OCI-LY7 (cell line): Measurements from ENCODE around the gene FAM89B. TPM values are rescaled to one million over a fixed set of nuclear protein-coding genes. Genes with fewer than 3 reads are reported as not detected.

Experiments
- BruUV-seq: library from RNA; stranded (reverse); fragments of 400-500 nt; replicated peaks from 2 replicates; lab custom pipeline; 2021; lab: Mats Ljungman, UMichigan
- CTCF ChIA-PET: fragments of 300-600 bp; sonication (Branson Sonifier 250); formaldehyde crosslinking; loops from one replicate; lab custom pipeline; 2022; ENCODE audit warnings: antibody characterized with exemption; ENCODE audit not compliant: unreplicated experiment; lab: Charles Lee
- POLR2A ChIA-PET: fragments of 300-600 bp; sonication (Branson Sonifier 250); formaldehyde crosslinking; loops from one replicate; lab custom pipeline; 2022; ENCODE audit warnings: antibody characterized with exemption; lab: Charles Lee
- DNase-seq: peaks from one replicate; pipeline ENCODE4 v3.0.0-alpha.2; 2015; ENCODE audit warnings: low spot score
- H2AFZ ChIP-seq: fragments of 200-600 bp; sonication (generic), shearing (Covaris generic); 2 replicates; pipeline ENCODE4 v1.6.1; 2014; ENCODE audit warnings: mild to moderate bottlenecking, antibody characterized with exemption, low read length, moderate library complexity
- H3K27ac ChIP-seq: fragments of 200-600 bp; sonication (generic); 2 replicates; pipeline ENCODE4 v1.5.1; 2014; ENCODE audit warnings: mixed run types, low read depth, mild to moderate bottlenecking, moderate library complexity, low read length, inconsistent platforms; ENCODE audit not compliant: poor library complexity, severe bottlenecking
- H3K36me3 ChIP-seq: fragments of 200-600 bp; sonication (generic); 2 replicates; pipeline ENCODE4 v1.6.1; 2014; ENCODE audit warnings: mild to moderate bottlenecking, antibody characterized with exemption, low read length, moderate library complexity, mixed read lengths; ENCODE audit not compliant: insufficient read depth
- H3K4me1 ChIP-seq: fragments of 200-600 bp; sonication (generic); 2 replicates; pipeline ENCODE4 v1.5.1; 2014; ENCODE audit warnings: mild to moderate bottlenecking, low read length; ENCODE audit not compliant: insufficient read depth, poor library complexity, severe bottlenecking
- H3K4me2 ChIP-seq: fragments of 200-600 bp; sonication (generic); 2 replicates; pipeline ENCODE4 v1.6.1; 2014; ENCODE audit warnings: mild to moderate bottlenecking, low read length
- H3K4me3 ChIP-seq: fragments of 200-600 bp; sonication (generic); 2 replicates; pipeline ENCODE4 v1.5.1; 2014; ENCODE audit warnings: mild to moderate bottlenecking, low read depth, low read length; ENCODE audit not compliant: poor library complexity, severe bottlenecking
- H3K79me2 ChIP-seq: fragments of 200-600 bp; sonication (generic); 2 replicates; pipeline ENCODE4 v1.6.1; 2016; ENCODE audit warnings: low read depth, mild to moderate bottlenecking, low read length, moderate library complexity, mixed read lengths; ENCODE audit not compliant: insufficient read depth
- H3K9me2 ChIP-seq: fragments of 200-600 bp; sonication (generic); 2 replicates; pipeline ENCODE4 v1.6.1; 2016; ENCODE audit warnings: mild to moderate bottlenecking, low read length, mixed read lengths; ENCODE audit not compliant: insufficient read depth
- H3K9me3 ChIP-seq: fragments of 200-600 bp; sonication (generic); 2 replicates; pipeline ENCODE4 v1.6.1; 2014; ENCODE audit warnings: mild to moderate bottlenecking, mixed run types, low read length, mixed read lengths
- H4K20me1 ChIP-seq: fragments of 200-600 bp; sonication (generic); 2 replicates; pipeline ENCODE4 v1.6.1; 2014; ENCODE audit warnings: mild to moderate bottlenecking, antibody characterized with exemption, low read length, moderate library complexity, mixed read lengths; ENCODE audit not compliant: insufficient read depth
- EZH2phosphoT487 ChIP-seq: fragments of 200-600 bp; sonication (generic); IDR thresholded peaks from 2 replicates; pipeline ENCODE4 v1.6.1; 2018; ENCODE audit warnings: low read depth, borderline replicate concordance, mild to moderate bottlenecking, mixed run types, antibody characterized with exemption, low read length, moderate library complexity, mixed read lengths
- intact Hi-C: fragments of 100-400 bp; cut with micrococcal nuclease; formaldehyde crosslinking; loops from one replicate; pipeline ENCODE4 v1.10.0; 2022; ENCODE audit not compliant: unreplicated experiment
- total RNA-seq, 2 experiments: library from RNA; depleted of rRNA in 1 of 2; stranded (reverse); fragments of >200 nt in 1 of 2; shearing (Covaris generic) in 1 of 2; gene quantifications; 2 replicates each; pipeline ENCODE4 v1.2.3, GENCODE V29; 2014 to 2022
- TF ChIP-seq, protein P1 (sequence below): fragments of 200-600 bp; sonication (generic); conservative IDR thresholded peaks from 2 replicates; pipeline ENCODE4 v1.5.1; 2014; ENCODE audit warnings: mild to moderate bottlenecking, antibody characterized with exemption, low read length, moderate library complexity, mixed read lengths

FAM89B gene
- total RNA-seq, 2 experiments from 2014 or later: 17.9 to 26.4 TPM

- POLR2A ChIA-PET: interaction anchor here (0.7 to 1.1 kb wide), 2 partner anchors 38 to 76 kb away, joined by 3 to 4 read pairs; partner anchors contain the start of gene MALAT1
- peaks cover 55% of the 10 kb centered on the region for H3K4me1 ChIP-seq
- H2AFZ ChIP-seq: no peak overlapping the region
- no TSS peak for BruUV-seq
- no peak for TF ChIP-seq EZH2phosphoT487
- TF ChIP-seq, protein P1, sequence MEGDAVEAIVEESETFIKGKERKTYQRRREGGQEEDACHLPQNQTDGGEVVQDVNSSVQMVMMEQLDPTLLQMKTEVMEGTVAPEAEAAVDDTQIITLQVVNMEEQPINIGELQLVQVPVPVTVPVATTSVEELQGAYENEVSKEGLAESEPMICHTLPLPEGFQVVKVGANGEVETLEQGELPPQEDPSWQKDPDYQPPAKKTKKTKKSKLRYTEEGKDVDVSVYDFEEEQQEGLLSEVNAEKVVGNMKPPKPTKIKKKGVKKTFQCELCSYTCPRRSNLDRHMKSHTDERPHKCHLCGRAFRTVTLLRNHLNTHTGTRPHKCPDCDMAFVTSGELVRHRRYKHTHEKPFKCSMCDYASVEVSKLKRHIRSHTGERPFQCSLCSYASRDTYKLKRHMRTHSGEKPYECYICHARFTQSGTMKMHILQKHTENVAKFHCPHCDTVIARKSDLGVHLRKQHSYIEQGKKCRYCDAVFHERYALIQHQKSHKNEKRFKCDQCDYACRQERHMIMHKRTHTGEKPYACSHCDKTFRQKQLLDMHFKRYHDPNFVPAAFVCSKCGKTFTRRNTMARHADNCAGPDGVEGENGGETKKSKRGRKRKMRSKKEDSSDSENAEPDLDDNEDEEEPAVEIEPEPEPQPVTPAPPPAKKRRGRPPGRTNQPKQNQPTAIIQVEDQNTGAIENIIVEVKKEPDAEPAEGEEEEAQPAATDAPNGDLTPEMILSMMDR: no peak
- H4K20me1 ChIP-seq: peaks cover 7% of the 10 kb centered on the region; the same call in 1 of the 2 replicates
- H3K4me3 ChIP-seq: peak overlapping the region; percentile 94
- H3K9me2 ChIP-seq: no peaks in the 10 kb centered on the region
- DNase-seq: peak; percentile 57
- CTCF ChIA-PET: interaction anchor here (1.1 kb wide), 1 partner anchor 13 kb away, joined by 3 read pairs; no protein-coding TSS in a partner anchor
- H3K9me3 ChIP-seq: no peaks in the 10 kb centered on the region
- peaks cover 29% of the 10 kb centered on the region for H3K79me2 ChIP-seq
- H3K4me2 ChIP-seq: peak overlapping the region; percentile 85
- intact Hi-C loops: loop anchor here (1.0 to 10.0 kb wide), 5 partner anchors 13 to 720 kb away; partner anchors contain the start of genes PCNX3, RELA and SIPA1
- peaks cover 11% of the 10 kb centered on the region; the same call in 1 of the 2 replicates for H3K36me3 ChIP-seq
- H3K27ac ChIP-seq: peak overlapping the region; percentile 84
Observed at GRCh38 chr11:65574811-65575567, 2.7 kb downstream of the FAM89B start.

- H3K79me2 ChIP-seq: peaks cover 25% of the 10 kb centered on the region
- H2AFZ ChIP-seq: no peak within 1 kb of the TSS
- ChIA-PET CTCF (interaction anchor here (1.1 kb wide), 1 partner anchor 12 kb away, joined by 3 read pairs; no protein-coding TSS in a partner anchor), POLR2A (interaction anchor here (0.7 to 2.7 kb wide), 3 partner anchors 12 to 77 kb away, joined by 3 to 17 read pairs (median 4); partner anchors contain the start of gene MALAT1)
- peaks cover 18% of the 10 kb centered on the region for H3K36me3 ChIP-seq
- intact Hi-C loops: loop anchor here (2.0 to 10.0 kb wide), 2 partner anchors 63 to 721 kb away; partner anchors contain the start of gene SIPA1
- no TSS peak for BruUV-seq
- H3K27ac ChIP-seq: peak within 1 kb of the TSS; percentile 84
- H3K9me2 ChIP-seq: no peaks in the 10 kb centered on the region
- peak; percentile 83 for DNase-seq
- H3K4me3 ChIP-seq: peak within 1 kb of the TSS; percentile 94
- TF ChIP-seq, protein P1: no peak
- no peak for TF ChIP-seq EZH2phosphoT487
- peaks cover 7% of the 10 kb centered on the region; the same call in 1 of the 2 replicates for H4K20me1 ChIP-seq
- H3K4me2 ChIP-seq: peak within 1 kb of the TSS; percentile 94
- H3K9me3 ChIP-seq: no peaks in the 10 kb centered on the region
- H3K4me1 ChIP-seq: peaks cover 55% of the 10 kb centered on the region
Observed at GRCh38 chr11:65575568-65576231, 3.4 kb downstream of the FAM89B start, which contains the start of gene EHBP1L1. Gene EHBP1L1 (plus strand): TSS chr11:65576053. CDS start chr11:65576303, 250 bp downstream.
